Activated CD8-positive, alpha-beta T cell treated with anti-CD3 and anti-CD28 coated beads, Interleukin-2, amount 10 ng/mL, durations not matched to agents 7 days and 5 days (primary cell): ENCODE measurements around the gene SHD. TPM values are rescaled to one million over a fixed set of nuclear protein-coding genes. Genes with fewer than 3 reads are reported as not detected.
"Not testable (repeated sequence)": the region's sequence is repeated elsewhere in the genome, so short reads cannot be mapped to it uniquely, and the experiment has no call there.

Source experiments
- ATAC-seq: fragments of 150-1000 bp; cut with Tn5 transposase; one replicate; pipeline ENCODE4 v1.10.0; 2021; ENCODE audit warnings: moderate library complexity
- CTCF ChIA-PET: fragments of 350-600 bp; sonication (Branson Sonifier 250); formaldehyde crosslinking; loops from one replicate; lab custom pipeline; 2021; ENCODE audit warnings: antibody characterized with exemption; lab: Charles Lee
- POLR2A ChIA-PET: fragments of 350-600 bp; sonication (Branson Sonifier 250); formaldehyde crosslinking; loops from one replicate; lab custom pipeline; 2021; ENCODE audit warnings: antibody characterized with exemption; lab: Charles Lee
- DNase-seq: peaks from one replicate; pipeline ENCODE4 v3.0.0-alpha.2; 2020
- H3K27ac Mint-ChIP-seq: one replicate; pipeline ENCODE4 v1.8.0; 2021; ENCODE audit warnings: mild to moderate bottlenecking, mixed read lengths
- H3K27me3 Mint-ChIP-seq: one replicate; pipeline ENCODE4 v1.8.0; 2021; ENCODE audit warnings: low read depth, mixed read lengths
- H3K36me3 Mint-ChIP-seq: one replicate; pipeline ENCODE4 v1.8.0; 2021; ENCODE audit warnings: low read depth, mixed read lengths
- H3K4me1 Mint-ChIP-seq: one replicate; pipeline ENCODE4 v1.8.0; 2021; ENCODE audit warnings: low read depth, mixed read lengths
- H3K4me3 Mint-ChIP-seq: one replicate; pipeline ENCODE4 v1.8.0; 2021; ENCODE audit warnings: mild to moderate bottlenecking, mixed read lengths
- H3K9me3 Mint-ChIP-seq: one replicate; pipeline ENCODE4 v1.8.0; 2022; ENCODE audit warnings: mixed read lengths; ENCODE audit not compliant: insufficient read depth
- total RNA-seq, 2 experiments: library from RNA; stranded (reverse); gene quantifications; one replicate each; pipeline ENCODE4 v1.2.3, GENCODE V29; 2021

The SHD gene
- not detected for total RNA-seq

- Mint-ChIP-seq H3K4me1 (peaks cover 10% of the 10 kb centered on the region), H3K27me3 (peaks cover 20% of the 10 kb centered on the region), H3K9me3 (no peaks in the 10 kb centered on the region), H3K27ac (no peak within 1 kb of the TSS), H3K36me3 (peaks cover under 1% of the 10 kb centered on the region), H3K4me3 (peak within 1 kb of the TSS; percentile 28)
- POLR2A ChIA-PET, result interaction anchor here (1.0 kb wide), 1 partner anchor 26 kb away, joined by 3 read pairs; the partner anchor contains the start of gene FSD1
- no peak for ATAC-seq
- DNase-seq, result no peak
- CTCF ChIA-PET, result interaction anchor here (1.2 to 1.4 kb wide), 3 partner anchors 12 to 74 kb away, joined by 3 to 9 read pairs (median 5); no protein-coding TSS in a partner anchor
Measured at GRCh38 chr19:4278419-4279266, at the start of gene SHD. Gene SHD (plus strand): TSS chr19:4279266. CDS start chr19:4280064, 798 bp downstream.

GRCh38 chr19:4230237-4230636 lies 48.8 kb upstream of the SHD start:
- not testable (repeated sequence) for H3K4me1 Mint-ChIP-seq, H3K4me3 Mint-ChIP-seq, ATAC-seq, H3K9me3 Mint-ChIP-seq, DNase-seq, H3K36me3 Mint-ChIP-seq, H3K27me3 Mint-ChIP-seq, H3K27ac Mint-ChIP-seq
- POLR2A ChIA-PET, result interaction anchor here (0.8 kb wide), 1 partner anchor 16 kb away, joined by 3 read pairs; the partner anchor contains the start of gene YJU2
- CTCF ChIA-PET, result interaction anchor here (1.5 kb wide), 1 partner anchor 17 kb away, joined by 4 read pairs; the partner anchor contains the start of gene YJU2

- not testable (repeated sequence) for ATAC-seq, H3K27me3 Mint-ChIP-seq, H3K27ac Mint-ChIP-seq
Measured at GRCh38 chr19:4231521-4231920, 47.5 kb upstream of the SHD start.

GRCh38 chr19:4232139-4232538 lies 46.9 kb upstream of the SHD start:
- POLR2A ChIA-PET, H3K9me3 Mint-ChIP-seq, H3K27me3 Mint-ChIP-seq, DNase-seq, ATAC-seq, H3K4me3 Mint-ChIP-seq, H3K4me1 Mint-ChIP-seq, H3K27ac Mint-ChIP-seq, H3K36me3 Mint-ChIP-seq: not testable (repeated sequence)
- CTCF ChIA-PET, result interaction anchor here (1.4 to 2.6 kb wide), 4 partner anchors 11 to 111 kb away, joined by 3 to 11 read pairs (median 6); partner anchors contain the start of genes MPND and YJU2

More at GRCh38 chr19:4231521-4231920, 47.5 kb upstream of the SHD start:
- H3K4me1 Mint-ChIP-seq, H3K4me3 Mint-ChIP-seq, DNase-seq, H3K9me3 Mint-ChIP-seq, POLR2A ChIA-PET, H3K36me3 Mint-ChIP-seq: not testable (repeated sequence)
- CTCF ChIA-PET, result interaction anchor here (1.5 to 1.7 kb wide), 3 partner anchors 12 to 111 kb away, joined by 4 to 11 read pairs (median 5); partner anchors contain the start of genes MPND and YJU2

- Mint-ChIP-seq H3K4me1 (peaks cover 2% of the 10 kb centered on the region), H3K36me3 (no peaks in the 10 kb centered on the region), H3K4me3 (no peak overlapping the region), H3K27me3 (no peaks in the 10 kb centered on the region), H3K27ac (no peak overlapping the region), H3K9me3 (no peaks in the 10 kb centered on the region)
- no peak for ATAC-seq
- no peak for DNase-seq
- CTCF ChIA-PET, result interaction anchor here (0.6 to 2.6 kb wide), 6 partner anchors 10 to 110 kb away, joined by 3 to 11 read pairs (median 4); partner anchors contain the start of genes MPND, TMIGD2 and YJU2
- POLR2A ChIA-PET, result no interaction called here
Measured at GRCh38 chr19:4232614-4233281, 46.3 kb upstream of the SHD start.

GRCh38 chr19:4233282-4233853 lies 45.7 kb upstream of the SHD start:
- ATAC-seq, result peak; percentile 74
- POLR2A ChIA-PET, result no interaction called here
- peak; percentile 80 for DNase-seq
- Mint-ChIP-seq H3K27me3 (no peaks in the 10 kb centered on the region), H3K27ac (no peak overlapping the region), H3K4me1 (peaks cover 2% of the 10 kb centered on the region), H3K4me3 (no peak overlapping the region), H3K9me3 (no peaks in the 10 kb centered on the region), H3K36me3 (no peaks in the 10 kb centered on the region)
- CTCF ChIA-PET, result interaction anchor here (0.6 to 2.6 kb wide), 9 partner anchors 9 to 110 kb away, joined by 3 to 11 read pairs (median 3); partner anchors contain the start of genes MPND, TMIGD2 and YJU2

- ChIA-PET POLR2A (no interaction called here), CTCF (interaction anchor here (0.6 to 2.6 kb wide), 7 partner anchors 8 to 94 kb away, joined by 3 to 8 read pairs (median 3); partner anchors contain the start of genes TMIGD2 and YJU2)
- DNase-seq (no peak), ATAC-seq (no peak)
- Mint-ChIP-seq H3K36me3 (no peaks in the 10 kb centered on the region), H3K4me3 (no peak overlapping the region), H3K27ac (no peak overlapping the region), H3K9me3 (no peaks in the 10 kb centered on the region), H3K27me3 (no peaks in the 10 kb centered on the region), H3K4me1 (peaks cover 2% of the 10 kb centered on the region)
Measured at GRCh38 chr19:4234142-4234861, 44.8 kb upstream of the SHD start.

- POLR2A ChIA-PET, result no interaction called here
- Mint-ChIP-seq H3K27ac (no peak overlapping the region), H3K36me3 (no peaks in the 10 kb centered on the region), H3K27me3 (no peaks in the 10 kb centered on the region), H3K4me3 (no peak overlapping the region), H3K9me3 (no peaks in the 10 kb centered on the region), H3K4me1 (peaks cover 2% of the 10 kb centered on the region)
- DNase-seq, result no peak
- CTCF ChIA-PET, result interaction anchor here (1.3 to 1.7 kb wide), 2 partner anchors 12 to 32 kb away, joined by 4 to 8 read pairs; partner anchors contain the start of gene YJU2
- no peak for ATAC-seq
Measured at GRCh38 chr19:4234862-4235201, 44.2 kb upstream of the SHD start.

GRCh38 chr19:4237510-4237909 lies 41.6 kb upstream of the SHD start:
- POLR2A ChIA-PET, result interaction anchor here (0.6 kb wide), 1 partner anchor 13 kb away, joined by 3 read pairs; no protein-coding TSS in a partner anchor
- ATAC-seq, H3K4me1 Mint-ChIP-seq, H3K27me3 Mint-ChIP-seq, H3K9me3 Mint-ChIP-seq, H3K27ac Mint-ChIP-seq, H3K36me3 Mint-ChIP-seq, H3K4me3 Mint-ChIP-seq, DNase-seq: not testable (repeated sequence)
- CTCF ChIA-PET, result interaction anchor here (1.0 to 1.4 kb wide), 2 partner anchors 9 to 105 kb away, joined by 3 read pairs; partner anchors contain the start of gene YJU2

- Mint-ChIP-seq H3K4me1 (no peaks in the 10 kb centered on the region), H3K4me3 (no peak overlapping the region), H3K27ac (no peak overlapping the region), H3K9me3 (no peaks in the 10 kb centered on the region), H3K36me3 (no peaks in the 10 kb centered on the region), H3K27me3 (peaks cover 2% of the 10 kb centered on the region)
- ATAC-seq (no peak), DNase-seq (no peak)
- ChIA-PET CTCF (no interaction called here), POLR2A (no interaction called here)
Measured at GRCh38 chr19:4238831-4239230, 40.2 kb upstream of the SHD start.
